Neural progenitor cell (in vitro differentiated cells): ENCODE measurements around the gene MPRIP. TPM values are rescaled to one million over a fixed set of nuclear protein-coding genes. Genes with fewer than 3 reads are reported as not detected.
A peak's percentile ranks its signal among the peaks of the same experiment; 100 is the strongest.

Source experiments
- DNase-seq: peaks from one replicate; pipeline ENCODE4 v3.0.0-alpha.2; 2016; ENCODE audit warnings: low spot score
- H2AFZ ChIP-seq: fragments of 200-600 bp; sonication (generic); replicated peaks from 2 replicates; pipeline ENCODE4 v1.6.1; 2016; ENCODE audit warnings: antibody characterized with exemption
- H3F3A ChIP-seq: fragments of 200-600 bp; sonication (generic); 2 replicates; pipeline ENCODE4 v1.6.1; 2016; ENCODE audit warnings: antibody characterized with exemption, low read depth
- H3K27ac ChIP-seq: fragments of 200-600 bp; sonication (generic); 2 replicates; pipeline ENCODE4 v1.5.1; 2016; ENCODE audit warnings: mild to moderate bottlenecking
- H3K27me3 ChIP-seq: fragments of 200-600 bp; sonication (generic); 2 replicates; pipeline ENCODE4 v1.6.1; 2016; ENCODE audit warnings: mild to moderate bottlenecking, moderate library complexity
- H3K36me3 ChIP-seq: fragments of 200-600 bp; sonication (generic); 2 replicates; pipeline ENCODE4 v1.5.1; 2016
- H3K4me1 ChIP-seq: fragments of 200-600 bp; sonication (generic); 2 replicates; pipeline ENCODE4 v1.6.1; 2016; ENCODE audit warnings: mixed run types
- H3K4me2 ChIP-seq: fragments of 200-600 bp; sonication (generic); 2 replicates; pipeline ENCODE4 v1.6.1; 2016
- H3K4me3 ChIP-seq: fragments of 200-600 bp; sonication (generic); 2 replicates; pipeline ENCODE4 v1.5.1; 2016
- H3K79me2 ChIP-seq: fragments of 200-600 bp; sonication (generic); 2 replicates; pipeline ENCODE4 v1.6.1; 2016; ENCODE audit warnings: low read depth
- H3K9ac ChIP-seq: fragments of 200-600 bp; sonication (generic); 2 replicates; pipeline ENCODE4 v1.6.1; 2016
- H3K9me3 ChIP-seq: fragments of 200-600 bp; sonication (generic); 2 replicates; pipeline ENCODE4 v1.5.1; 2016; ENCODE audit warnings: low read depth
- H4K20me1 ChIP-seq: fragments of 200-600 bp; sonication (generic); 2 replicates; pipeline ENCODE4 v1.6.1; 2016; ENCODE audit warnings: low read depth
- H3K27ac Mint-ChIP-seq: 3 replicates; pipeline ENCODE4 v1.8.0; 2021; ENCODE audit warnings: mixed read lengths
- H3K27me3 Mint-ChIP-seq: 2 replicates; pipeline ENCODE4 v1.8.0; 2022; ENCODE audit warnings: low read depth, mild to moderate bottlenecking, inconsistent platforms, moderate library complexity, mixed read lengths; ENCODE audit not compliant: insufficient read depth
- H3K36me3 Mint-ChIP-seq: 3 replicates; pipeline ENCODE4 v1.8.0; 2021; ENCODE audit warnings: mixed read lengths
- H3K4me1 Mint-ChIP-seq: 3 replicates; pipeline ENCODE4 v1.8.0; 2021; ENCODE audit warnings: mixed read lengths
- H3K4me3 Mint-ChIP-seq: 3 replicates; pipeline ENCODE4 v1.8.0; 2021; ENCODE audit warnings: mild to moderate bottlenecking, moderate library complexity, mixed read lengths
- H3K9me3 Mint-ChIP-seq: 3 replicates; pipeline ENCODE4 v1.8.0; 2020; ENCODE audit warnings: mixed read lengths
- CTCF ChIP-seq: fragments of 200-600 bp; sonication (generic); IDR thresholded peaks from 2 replicates; pipeline ENCODE4 v1.5.1; 2017; ENCODE audit warnings: antibody characterized with exemption, mild to moderate bottlenecking
- EZH2 ChIP-seq: fragments of 200-600 bp; sonication (generic); IDR thresholded peaks from 2 replicates; pipeline ENCODE4 v1.6.1; 2017; ENCODE audit warnings: antibody characterized with exemption, mild to moderate bottlenecking, moderate library complexity
- EZH2phosphoT487 ChIP-seq: fragments of 200-600 bp; sonication (generic); IDR thresholded peaks from 2 replicates; pipeline ENCODE4 v1.6.1; 2017; ENCODE audit warnings: antibody characterized with exemption
- total RNA-seq: library from RNA; depleted of rRNA; stranded (reverse); fragments of >200 nt; gene quantifications from 2 replicates; pipeline ENCODE4 v1.2.3, GENCODE V29; 2015; ENCODE audit warnings: low replicate concordance

Gene MPRIP
- total RNA-seq, 1 donor from 2014 or later = 42.1 TPM

- Mint-ChIP-seq H3K36me3 (peaks cover 4% of the 10 kb centered on the region), H3K4me1 (peaks cover 34% of the 10 kb centered on the region), H3K27me3 (peaks cover 3% of the 10 kb centered on the region), H3K9me3 (no peaks in the 10 kb centered on the region), H3K27ac (peak overlapping the region; percentile 6), H3K4me3 (no peak overlapping the region)
- H3K79me2 ChIP-seq = peaks cover 22% of the 10 kb centered on the region
- H3K4me2 ChIP-seq = no peak overlapping the region
- H3K4me3 ChIP-seq = no peak overlapping the region
- TF ChIP-seq EZH2phosphoT487 = no peak
- TF ChIP-seq CTCF = no peak
- TF ChIP-seq EZH2 = no peak
- H3K27ac ChIP-seq = no peak overlapping the region
- H3K9me3 ChIP-seq = no peaks in the 10 kb centered on the region
- no peaks in the 10 kb centered on the region for H3K27me3 ChIP-seq
- no peak for DNase-seq
- H3F3A ChIP-seq = no peaks in the 10 kb centered on the region
- H3K36me3 ChIP-seq = no peaks in the 10 kb centered on the region
- H4K20me1 ChIP-seq = peaks cover 25% of the 10 kb centered on the region
- H2AFZ ChIP-seq = no peak overlapping the region
- H3K4me1 ChIP-seq = peaks cover 7% of the 10 kb centered on the region
- no peak overlapping the region for H3K9ac ChIP-seq
Measured at GRCh38 chr17:17122781-17123483, 80.7 kb downstream of the MPRIP start.

- Histone ChIP-seq H2AFZ (no peak overlapping the region), H3K4me1 (peaks cover 9% of the 10 kb centered on the region), H3F3A (no peaks in the 10 kb centered on the region), H3K36me3 (no peaks in the 10 kb centered on the region), H3K4me2 (no peak overlapping the region), H3K27me3 (no peaks in the 10 kb centered on the region), H3K4me3 (no peak overlapping the region), H3K79me2 (peaks cover 22% of the 10 kb centered on the region), H4K20me1 (peaks cover 27% of the 10 kb centered on the region), H3K27ac (no peak overlapping the region), H3K9ac (no peak overlapping the region), H3K9me3 (no peaks in the 10 kb centered on the region)
- Mint-ChIP-seq H3K9me3 (no peaks in the 10 kb centered on the region), H3K27me3 (peaks cover 5% of the 10 kb centered on the region), H3K4me1 (peaks cover 37% of the 10 kb centered on the region), H3K4me3 (no peak overlapping the region), H3K36me3 (peaks cover 10% of the 10 kb centered on the region), H3K27ac (peak overlapping the region; percentile 78)
- TF ChIP-seq CTCF = no peak
- TF ChIP-seq EZH2 = no peak
- TF ChIP-seq EZH2phosphoT487 = no peak
- DNase-seq = no peak
Measured at GRCh38 chr17:17124341-17124740, 82.1 kb downstream of the MPRIP start.

GRCh38 chr17:17125136-17126084 is 83.2 kb downstream of the MPRIP start:
- H3K36me3 Mint-ChIP-seq = peaks cover 10% of the 10 kb centered on the region
- no peak overlapping the region for H3K9ac ChIP-seq

More at GRCh38 chr17:17125136-17126084, 83.2 kb downstream of the MPRIP start:
- H3K4me1 ChIP-seq = peaks cover 12% of the 10 kb centered on the region
- peak; percentile 44 for DNase-seq
- H3K9me3 ChIP-seq = no peaks in the 10 kb centered on the region
- peaks cover 33% of the 10 kb centered on the region for H3K4me1 Mint-ChIP-seq
- no peaks in the 10 kb centered on the region for H3K36me3 ChIP-seq
- H3K9me3 Mint-ChIP-seq = no peaks in the 10 kb centered on the region
- H3K27ac ChIP-seq = no peak overlapping the region
- H3K27me3 Mint-ChIP-seq = peaks cover 5% of the 10 kb centered on the region
- H3K27ac Mint-ChIP-seq = peak overlapping the region; percentile 76
- H3F3A ChIP-seq = no peaks in the 10 kb centered on the region
- H3K4me3 Mint-ChIP-seq = peak overlapping the region; percentile 43
- H4K20me1 ChIP-seq = peaks cover 36% of the 10 kb centered on the region
- no peak overlapping the region for H3K4me3 ChIP-seq
- H3K79me2 ChIP-seq = peaks cover 22% of the 10 kb centered on the region
- no peak overlapping the region for H3K4me2 ChIP-seq
- no peaks in the 10 kb centered on the region for H3K27me3 ChIP-seq
- H2AFZ ChIP-seq = no peak overlapping the region
- TF ChIP-seq EZH2phosphoT487 (no peak), EZH2 (no peak), CTCF (no peak)
